WTC11 (cell line): ENCODE measurements around the gene KCNQ4. TPM values are rescaled to one million over a fixed set of nuclear protein-coding genes. Genes with fewer than 3 reads are reported as not detected.

Experiments
- ATAC-seq: fragments of 200-7000 bp; cut with Tn5 transposase; 2 replicates; pipeline ENCODE4 v1.10.0; 2021; ENCODE audit warnings: mild to moderate bottlenecking, moderate library complexity
- CTCF ChIA-PET: fragments of 300-600 bp; sonication (Branson Sonifier 250); formaldehyde crosslinking; loops from one replicate; lab custom pipeline; 2021; ENCODE audit warnings: antibody characterized with exemption; lab: Charles Lee
- POLR2A ChIA-PET: fragments of 350-600 bp; sonication (Branson Sonifier 250); formaldehyde crosslinking; loops from one replicate; lab custom pipeline; 2021; ENCODE audit warnings: antibody characterized with exemption; lab: Charles Lee
- DNase-seq: peaks from one replicate; pipeline ENCODE4 v3.0.0; 2021; ENCODE audit warnings: low spot score
- H3K27ac Mint-ChIP-seq: 2 replicates; pipeline ENCODE4 v1.8.0; 2021; ENCODE audit warnings: mixed read lengths
- H3K27me3 Mint-ChIP-seq: 2 replicates; pipeline ENCODE4 v1.8.0; 2021; ENCODE audit warnings: low read depth, mild to moderate bottlenecking, moderate library complexity, mixed read lengths
- H3K36me3 Mint-ChIP-seq: 2 replicates; pipeline ENCODE4 v1.8.0; 2021; ENCODE audit warnings: mixed read lengths
- H3K4me1 Mint-ChIP-seq: 2 replicates; pipeline ENCODE4 v1.8.0; 2022; ENCODE audit warnings: mixed read lengths
- H3K4me3 Mint-ChIP-seq: 2 replicates; pipeline ENCODE4 v1.8.0; 2021; ENCODE audit warnings: mild to moderate bottlenecking, moderate library complexity, mixed read lengths
- H3K9me3 Mint-ChIP-seq: 2 replicates; pipeline ENCODE4 v1.8.0; 2021; ENCODE audit warnings: mixed read lengths
- ATF1 ChIP-seq: sonication (generic); formaldehyde crosslinking; IDR thresholded peaks from 2 replicates; pipeline ENCODE4 v1.8.1; 2023; ENCODE audit warnings: mild to moderate bottlenecking, moderate library complexity, missing genetic modification reagents
- ETV6 ChIP-seq: sonication (generic); formaldehyde crosslinking; IDR thresholded peaks from 2 replicates; pipeline ENCODE4 v1.8.1; 2022; ENCODE audit warnings: mild to moderate bottlenecking, missing genetic modification reagents
- FOXJ3 ChIP-seq: sonication (generic); formaldehyde crosslinking; IDR thresholded peaks from 2 replicates; pipeline ENCODE4 v1.9.0; 2021; ENCODE audit warnings: missing genetic modification reagents, mild to moderate bottlenecking, borderline replicate concordance
- FOXK1 ChIP-seq: sonication (generic); formaldehyde crosslinking; IDR thresholded peaks from 2 replicates; pipeline ENCODE4 v1.8.0; 2022; ENCODE audit warnings: mild to moderate bottlenecking, moderate library complexity, missing genetic modification reagents
- JAZF1 ChIP-seq: fragments of 250-450 bp; sonication (Bioruptor Pico); IDR thresholded peaks from 2 replicates; pipeline ENCODE4 v1.9.0; 2021; ENCODE audit warnings: moderate library complexity, mild to moderate bottlenecking, inconsistent platforms
- MYBL2 ChIP-seq: sonication (generic); formaldehyde crosslinking; IDR thresholded peaks from 2 replicates; pipeline ENCODE4 v1.8.1; 2023; ENCODE audit warnings: mild to moderate bottlenecking, moderate library complexity, missing genetic modification reagents
- NFE2L1 ChIP-seq: sonication (generic); formaldehyde crosslinking; IDR thresholded peaks from 2 replicates; pipeline ENCODE4 v1.8.1; 2023; ENCODE audit warnings: missing genetic modification reagents
- NR2C2 ChIP-seq: sonication (generic); formaldehyde crosslinking; IDR thresholded peaks from 2 replicates; pipeline ENCODE4 v1.8.0; 2022; ENCODE audit warnings: mild to moderate bottlenecking, missing genetic modification reagents
- RELA ChIP-seq: sonication (generic); formaldehyde crosslinking; IDR thresholded peaks from 2 replicates; pipeline ENCODE4 v1.8.1; 2022; ENCODE audit warnings: missing genetic modification reagents, mild to moderate bottlenecking, borderline replicate concordance
- RORB ChIP-seq: fragments of 250-450 bp; sonication (Bioruptor Pico); IDR thresholded peaks from 2 replicates; pipeline ENCODE4 v1.9.0; 2021; ENCODE audit warnings: mild to moderate bottlenecking
- SMAD3 ChIP-seq: sonication (generic); formaldehyde crosslinking; IDR thresholded peaks from 2 replicates; pipeline ENCODE4 v1.8.0; 2022; ENCODE audit warnings: missing genetic modification reagents, mild to moderate bottlenecking, borderline replicate concordance
- TCF7 ChIP-seq: sonication (generic); formaldehyde crosslinking; IDR thresholded peaks from 2 replicates; pipeline ENCODE4 v1.8.0; 2022; ENCODE audit warnings: mild to moderate bottlenecking, low read depth, missing genetic modification reagents, moderate library complexity
- USF1 ChIP-seq: sonication (generic); formaldehyde crosslinking; IDR thresholded peaks from 2 replicates; pipeline ENCODE4 v1.8.0; 2022; ENCODE audit warnings: mild to moderate bottlenecking, missing genetic modification reagents
- ZNF219 ChIP-seq: sonication (generic); formaldehyde crosslinking; IDR thresholded peaks from 2 replicates; pipeline ENCODE4 v1.8.0; 2023; ENCODE audit warnings: missing genetic modification reagents, mild to moderate bottlenecking, borderline replicate concordance
- ZNF671 ChIP-seq: fragments of 250-450 bp; sonication (Bioruptor Pico); IDR thresholded peaks from 2 replicates; pipeline ENCODE4 v1.8.0; 2021; ENCODE audit warnings: mild to moderate bottlenecking
- total RNA-seq: library from RNA; stranded (reverse); gene quantifications from 3 replicates; pipeline ENCODE4 v1.2.3, GENCODE V29; 2021
- TF ChIP-seq, protein P1 (sequence below): fragments of 250-450 bp; sonication (Bioruptor Pico); IDR thresholded peaks from 2 replicates; pipeline ENCODE4 v1.9.0; 2021; ENCODE audit warnings: mild to moderate bottlenecking
- TF ChIP-seq, protein P2 (sequence below): fragments of 250-450 bp; sonication (Bioruptor Pico); IDR thresholded peaks from 2 replicates; pipeline ENCODE4 v1.9.0; 2021; ENCODE audit warnings: moderate library complexity, mild to moderate bottlenecking, inconsistent platforms, borderline replicate concordance
- TF ChIP-seq, protein P3 (sequence below): sonication (generic); formaldehyde crosslinking; IDR thresholded peaks from 2 replicates; pipeline ENCODE4 v1.8.1; 2023; ENCODE audit warnings: mild to moderate bottlenecking, moderate library complexity, missing genetic modification reagents
- TF ChIP-seq, protein P4 (sequence below): fragments of 250-450 bp; sonication (Bioruptor Pico); IDR thresholded peaks from 2 replicates; pipeline ENCODE4 v1.8.0; 2021; ENCODE audit warnings: mild to moderate bottlenecking
- TF ChIP-seq, protein P5 (sequence below): fragments of 250-450 bp; sonication (Bioruptor Pico); IDR thresholded peaks from 2 replicates; pipeline ENCODE4 v1.9.0; 2021; ENCODE audit warnings: mild to moderate bottlenecking, borderline replicate concordance

Gene KCNQ4
- total RNA-seq, 1 experiment from 2014 or later: 4.0 TPM

GRCh38 chr1:40833979-40834378 lies 50.4 kb downstream of the KCNQ4 start:
- POLR2A ChIA-PET: no interaction called here
- Mint-ChIP-seq H3K4me3 (no peak overlapping the region), H3K27ac (no peak overlapping the region), H3K4me1 (peaks cover 2% of the 10 kb centered on the region), H3K9me3 (no peaks in the 10 kb centered on the region), H3K27me3 (no peaks in the 10 kb centered on the region), H3K36me3 (no peaks in the 10 kb centered on the region)
- no peak for DNase-seq
- no peak for ATAC-seq
- CTCF ChIA-PET: no interaction called here
- TF ChIP-seq NR2C2 (CRISPR knock-in tag) (no peak), RELA (CRISPR knock-in tag) (no peak), ATF1 (no peak), JAZF1 (CRISPR knock-in tag) (no peak), FOXJ3 (CRISPR knock-in tag) (no peak), ZNF219 (CRISPR knock-in tag) (no peak)
- TF ChIP-seq, protein P1, sequence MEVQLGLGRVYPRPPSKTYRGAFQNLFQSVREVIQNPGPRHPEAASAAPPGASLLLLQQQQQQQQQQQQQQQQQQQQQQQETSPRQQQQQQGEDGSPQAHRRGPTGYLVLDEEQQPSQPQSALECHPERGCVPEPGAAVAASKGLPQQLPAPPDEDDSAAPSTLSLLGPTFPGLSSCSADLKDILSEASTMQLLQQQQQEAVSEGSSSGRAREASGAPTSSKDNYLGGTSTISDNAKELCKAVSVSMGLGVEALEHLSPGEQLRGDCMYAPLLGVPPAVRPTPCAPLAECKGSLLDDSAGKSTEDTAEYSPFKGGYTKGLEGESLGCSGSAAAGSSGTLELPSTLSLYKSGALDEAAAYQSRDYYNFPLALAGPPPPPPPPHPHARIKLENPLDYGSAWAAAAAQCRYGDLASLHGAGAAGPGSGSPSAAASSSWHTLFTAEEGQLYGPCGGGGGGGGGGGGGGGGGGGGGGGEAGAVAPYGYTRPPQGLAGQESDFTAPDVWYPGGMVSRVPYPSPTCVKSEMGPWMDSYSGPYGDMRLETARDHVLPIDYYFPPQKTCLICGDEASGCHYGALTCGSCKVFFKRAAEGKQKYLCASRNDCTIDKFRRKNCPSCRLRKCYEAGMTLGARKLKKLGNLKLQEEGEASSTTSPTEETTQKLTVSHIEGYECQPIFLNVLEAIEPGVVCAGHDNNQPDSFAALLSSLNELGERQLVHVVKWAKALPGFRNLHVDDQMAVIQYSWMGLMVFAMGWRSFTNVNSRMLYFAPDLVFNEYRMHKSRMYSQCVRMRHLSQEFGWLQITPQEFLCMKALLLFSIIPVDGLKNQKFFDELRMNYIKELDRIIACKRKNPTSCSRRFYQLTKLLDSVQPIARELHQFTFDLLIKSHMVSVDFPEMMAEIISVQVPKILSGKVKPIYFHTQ (CRISPR knock-in tag): no peak
- TF ChIP-seq, protein P2, sequence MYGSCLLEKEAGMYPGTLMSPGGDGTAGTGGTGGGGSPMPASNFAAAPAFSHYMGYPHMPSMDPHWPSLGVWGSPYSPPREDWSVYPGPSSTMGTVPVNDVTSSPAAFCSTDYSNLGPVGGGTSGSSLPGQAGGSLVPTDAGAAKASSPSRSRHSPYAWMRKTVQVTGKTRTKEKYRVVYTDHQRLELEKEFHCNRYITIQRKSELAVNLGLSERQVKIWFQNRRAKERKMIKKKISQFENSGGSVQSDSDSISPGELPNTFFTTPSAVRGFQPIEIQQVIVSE: no peak
- TF ChIP-seq, protein P3, sequence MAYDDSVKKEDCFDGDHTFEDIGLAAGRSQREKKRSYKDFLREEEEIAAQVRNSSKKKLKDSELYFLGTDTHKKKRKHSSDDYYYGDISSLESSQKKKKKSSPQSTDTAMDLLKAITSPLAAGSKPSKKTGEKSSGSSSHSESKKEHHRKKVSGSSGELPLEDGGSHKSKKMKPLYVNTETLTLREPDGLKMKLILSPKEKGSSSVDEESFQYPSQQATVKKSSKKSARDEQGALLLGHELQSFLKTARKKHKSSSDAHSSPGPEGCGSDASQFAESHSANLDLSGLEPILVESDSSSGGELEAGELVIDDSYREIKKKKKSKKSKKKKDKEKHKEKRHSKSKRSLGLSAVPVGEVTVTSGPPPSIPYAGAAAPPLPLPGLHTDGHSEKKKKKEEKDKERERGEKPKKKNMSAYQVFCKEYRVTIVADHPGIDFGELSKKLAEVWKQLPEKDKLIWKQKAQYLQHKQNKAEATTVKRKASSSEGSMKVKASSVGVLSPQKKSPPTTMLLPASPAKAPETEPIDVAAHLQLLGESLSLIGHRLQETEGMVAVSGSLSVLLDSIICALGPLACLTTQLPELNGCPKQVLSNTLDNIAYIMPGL (CRISPR knock-in tag): no peak

DNA sequence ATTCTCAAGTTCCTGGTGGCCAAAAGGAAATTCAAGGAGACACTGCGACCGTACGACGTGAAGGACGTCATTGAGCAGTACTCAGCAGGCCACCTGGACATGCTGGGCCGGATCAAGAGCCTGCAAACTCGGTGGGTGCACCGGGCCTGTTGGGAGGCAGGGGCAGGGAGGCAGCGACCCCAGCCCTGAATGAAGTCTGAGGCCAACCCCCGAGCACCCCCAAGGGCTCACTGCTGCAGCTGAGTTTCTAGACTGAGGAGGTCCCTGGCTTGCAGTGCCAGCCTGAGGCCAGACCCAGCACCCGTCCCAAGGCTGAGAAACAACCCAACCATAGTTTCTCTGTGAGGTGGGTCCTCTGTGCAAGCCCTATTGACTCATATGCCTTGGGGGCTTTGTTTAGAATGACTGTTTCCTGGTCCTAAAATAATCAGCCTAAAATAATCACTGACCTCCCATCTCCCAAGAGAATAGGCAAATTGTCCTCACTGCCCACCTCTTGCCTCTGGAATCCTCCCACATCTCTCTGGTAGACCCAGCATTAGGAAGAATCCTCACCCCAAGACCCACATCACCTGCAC lies 51.5 kb downstream of the KCNQ4 start:
- TF ChIP-seq, protein P4, sequence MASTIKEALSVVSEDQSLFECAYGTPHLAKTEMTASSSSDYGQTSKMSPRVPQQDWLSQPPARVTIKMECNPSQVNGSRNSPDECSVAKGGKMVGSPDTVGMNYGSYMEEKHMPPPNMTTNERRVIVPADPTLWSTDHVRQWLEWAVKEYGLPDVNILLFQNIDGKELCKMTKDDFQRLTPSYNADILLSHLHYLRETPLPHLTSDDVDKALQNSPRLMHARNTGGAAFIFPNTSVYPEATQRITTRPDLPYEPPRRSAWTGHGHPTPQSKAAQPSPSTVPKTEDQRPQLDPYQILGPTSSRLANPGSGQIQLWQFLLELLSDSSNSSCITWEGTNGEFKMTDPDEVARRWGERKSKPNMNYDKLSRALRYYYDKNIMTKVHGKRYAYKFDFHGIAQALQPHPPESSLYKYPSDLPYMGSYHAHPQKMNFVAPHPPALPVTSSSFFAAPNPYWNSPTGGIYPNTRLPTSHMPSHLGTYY (CRISPR knock-in tag): no peak
- TF ChIP-seq RELA (CRISPR knock-in tag) (no peak), USF1 (no peak), ZNF671 (CRISPR knock-in tag) (no peak), TCF7 (no peak), NFE2L1 (no peak)
- TF ChIP-seq, all 79 proteins: peak for 0
- no peak for DNase-seq

DNA sequence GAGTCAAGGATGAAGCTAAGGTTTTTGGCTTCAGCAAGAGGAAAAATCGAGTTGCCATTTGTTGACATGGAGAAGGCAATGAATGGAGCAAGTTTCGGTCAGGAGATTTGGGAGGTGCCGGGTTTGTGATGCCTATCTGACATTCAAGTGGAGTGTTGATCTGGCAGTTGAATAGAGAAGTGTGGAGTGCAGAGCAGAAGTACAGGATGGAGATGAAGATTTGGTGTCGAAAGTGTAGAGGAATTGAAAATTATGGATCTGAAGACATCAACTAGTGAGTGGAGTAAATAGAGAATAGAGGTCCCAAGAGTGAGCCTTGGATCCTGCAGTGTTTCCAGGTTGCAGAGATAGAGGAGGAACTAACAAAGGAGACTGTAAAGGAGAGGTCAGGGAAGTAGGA lies 52.7 kb downstream of the KCNQ4 start:
- no peak overlapping the region for H3K4me3 Mint-ChIP-seq
- H3K36me3 Mint-ChIP-seq: no peaks in the 10 kb centered on the region
- no peaks in the 10 kb centered on the region for H3K27me3 Mint-ChIP-seq
- no peak for ATAC-seq
- DNase-seq: no peak
- no peak overlapping the region for H3K27ac Mint-ChIP-seq
- H3K9me3 Mint-ChIP-seq: no peaks in the 10 kb centered on the region
- peaks cover 6% of the 10 kb centered on the region for H3K4me1 Mint-ChIP-seq
- POLR2A ChIA-PET: no interaction called here
- CTCF ChIA-PET: no interaction called here
- TF ChIP-seq SMAD3 (CRISPR knock-in tag) (no peak), FOXJ3 (CRISPR knock-in tag) (no peak), ETV6 (CRISPR knock-in tag) (no peak), FOXK1 (CRISPR knock-in tag) (no peak), RORB (no peak), ATF1 (no peak), MYBL2 (no peak)
- TF ChIP-seq, protein P5, sequence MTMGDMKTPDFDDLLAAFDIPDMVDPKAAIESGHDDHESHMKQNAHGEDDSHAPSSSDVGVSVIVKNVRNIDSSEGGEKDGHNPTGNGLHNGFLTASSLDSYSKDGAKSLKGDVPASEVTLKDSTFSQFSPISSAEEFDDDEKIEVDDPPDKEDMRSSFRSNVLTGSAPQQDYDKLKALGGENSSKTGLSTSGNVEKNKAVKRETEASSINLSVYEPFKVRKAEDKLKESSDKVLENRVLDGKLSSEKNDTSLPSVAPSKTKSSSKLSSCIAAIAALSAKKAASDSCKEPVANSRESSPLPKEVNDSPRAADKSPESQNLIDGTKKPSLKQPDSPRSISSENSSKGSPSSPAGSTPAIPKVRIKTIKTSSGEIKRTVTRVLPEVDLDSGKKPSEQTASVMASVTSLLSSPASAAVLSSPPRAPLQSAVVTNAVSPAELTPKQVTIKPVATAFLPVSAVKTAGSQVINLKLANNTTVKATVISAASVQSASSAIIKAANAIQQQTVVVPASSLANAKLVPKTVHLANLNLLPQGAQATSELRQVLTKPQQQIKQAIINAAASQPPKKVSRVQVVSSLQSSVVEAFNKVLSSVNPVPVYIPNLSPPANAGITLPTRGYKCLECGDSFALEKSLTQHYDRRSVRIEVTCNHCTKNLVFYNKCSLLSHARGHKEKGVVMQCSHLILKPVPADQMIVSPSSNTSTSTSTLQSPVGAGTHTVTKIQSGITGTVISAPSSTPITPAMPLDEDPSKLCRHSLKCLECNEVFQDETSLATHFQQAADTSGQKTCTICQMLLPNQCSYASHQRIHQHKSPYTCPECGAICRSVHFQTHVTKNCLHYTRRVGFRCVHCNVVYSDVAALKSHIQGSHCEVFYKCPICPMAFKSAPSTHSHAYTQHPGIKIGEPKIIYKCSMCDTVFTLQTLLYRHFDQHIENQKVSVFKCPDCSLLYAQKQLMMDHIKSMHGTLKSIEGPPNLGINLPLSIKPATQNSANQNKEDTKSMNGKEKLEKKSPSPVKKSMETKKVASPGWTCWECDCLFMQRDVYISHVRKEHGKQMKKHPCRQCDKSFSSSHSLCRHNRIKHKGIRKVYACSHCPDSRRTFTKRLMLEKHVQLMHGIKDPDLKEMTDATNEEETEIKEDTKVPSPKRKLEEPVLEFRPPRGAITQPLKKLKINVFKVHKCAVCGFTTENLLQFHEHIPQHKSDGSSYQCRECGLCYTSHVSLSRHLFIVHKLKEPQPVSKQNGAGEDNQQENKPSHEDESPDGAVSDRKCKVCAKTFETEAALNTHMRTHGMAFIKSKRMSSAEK: no peak

More for the DNA sequence above, 51.5 kb downstream of the KCNQ4 start:
- POLR2A ChIA-PET: no interaction called here
- Mint-ChIP-seq H3K9me3 (no peaks in the 10 kb centered on the region), H3K4me3 (no peak overlapping the region), H3K27ac (no peak overlapping the region), H3K4me1 (peaks cover 6% of the 10 kb centered on the region), H3K36me3 (no peaks in the 10 kb centered on the region), H3K27me3 (no peaks in the 10 kb centered on the region)
- ATAC-seq: no peak
- CTCF ChIA-PET: no interaction called here
